Liver (tissue), 9 donors: ENCODE data around the gene OSBPL10. TPM values are rescaled to one million over a fixed set of nuclear protein-coding genes. Genes with fewer than 3 reads are reported as not detected.

Source experiments
- DNase-seq: peaks from one replicate; pipeline ENCODE4 v3.0.0-alpha.2; 2017; ENCODE audit warnings: low spot score
- H3K27ac ChIP-seq, 2 donors: one replicate each; pipeline ENCODE4 v1.7.0; 2013; ENCODE audit warnings: inconsistent platforms in 2 of 2, low read length in 2 of 2, control low read depth in 1 of 2, low read depth in 1 of 2, mild to moderate bottlenecking in 1 of 2
- H3K27me3 ChIP-seq, 4 donors: one replicate each; pipeline versions ENCODE4 v1.6.1 to v1.7.0; 2013; ENCODE audit warnings: low read length in 3 of 4, inconsistent platforms in 1 of 4, mild to moderate bottlenecking in 1 of 4, moderate library complexity in 1 of 4; ENCODE audit not compliant: control insufficient read depth in 4 of 4, insufficient read depth in 4 of 4
- H3K36me3 ChIP-seq, 4 donors: one replicate each; pipeline versions ENCODE4 v1.6.1 to v1.7.0; 2013; ENCODE audit warnings: low read length in 3 of 4, mild to moderate bottlenecking in 3 of 4, low read depth in 1 of 4, moderate library complexity in 1 of 4; ENCODE audit not compliant: control insufficient read depth in 4 of 4, insufficient read depth in 3 of 4
- H3K4me1 ChIP-seq, 4 donors: one replicate each; pipeline versions ENCODE4 v1.6.1 to v1.7.0; 2013; ENCODE audit warnings: low read length in 3 of 4, mild to moderate bottlenecking in 3 of 4, moderate library complexity in 1 of 4; ENCODE audit not compliant: control insufficient read depth in 4 of 4, insufficient read depth in 4 of 4
- H3K4me3 ChIP-seq, 3 donors: one replicate each; pipeline versions ENCODE4 v1.6.1 to v1.7.0; 2013; ENCODE audit warnings: low read length in 3 of 3, control low read depth in 1 of 3, low read depth in 1 of 3, mild to moderate bottlenecking in 1 of 3
- H3K9ac ChIP-seq, 2 donors: one replicate each; pipeline ENCODE4 v1.7.0; 2013; ENCODE audit warnings: low read length in 2 of 2, mild to moderate bottlenecking in 2 of 2, moderate library complexity in 2 of 2, control low read depth in 1 of 2, low read depth in 1 of 2
- H3K9me3 ChIP-seq, 4 donors: one replicate each; pipeline versions ENCODE4 v1.6.1 to v1.7.0; 2013; ENCODE audit warnings: low read length in 3 of 4; ENCODE audit not compliant: control insufficient read depth in 4 of 4
- ATF3 ChIP-seq: IDR thresholded peaks from 2 replicates; pipeline ENCODE4 v1.6.1; 2016; ENCODE audit warnings: antibody characterized with exemption
- CTCF ChIP-seq: fragments of 150-350 bp; IDR thresholded peaks from 2 replicates; pipeline ENCODE4 v1.5.1; 2017; ENCODE audit warnings: improper control_type of control experiment, low read depth, low read length; ENCODE audit not compliant: missing input control
- FOXA1 ChIP-seq: IDR thresholded peaks from 2 replicates; pipeline ENCODE4 v1.6.1; 2016; ENCODE audit warnings: antibody characterized with exemption
- GABPA ChIP-seq, 2 donors: IDR thresholded peaks in 1 of 2; conservative IDR thresholded peaks in 1 of 2; 2 replicates each; pipeline ENCODE4 v1.6.1; 2016; ENCODE audit warnings: antibody characterized with exemption in 2 of 2, mild to moderate bottlenecking in 1 of 2, moderate library complexity in 1 of 2
- HNF4A ChIP-seq, 2 donors: conservative IDR thresholded peaks; 2 replicates each; pipeline ENCODE4 v1.6.1; 2016; ENCODE audit warnings: antibody characterized with exemption in 2 of 2, mild to moderate bottlenecking in 2 of 2
- JUND ChIP-seq, 2 donors: IDR thresholded peaks; 2 replicates each; pipeline ENCODE4 v1.6.1; 2016; ENCODE audit warnings: antibody characterized with exemption in 2 of 2
- MAX ChIP-seq: IDR thresholded peaks from 2 replicates; pipeline ENCODE4 v1.6.1; 2016; ENCODE audit warnings: antibody characterized with exemption
- NR2F2 ChIP-seq: IDR thresholded peaks from 2 replicates; pipeline ENCODE4 v1.6.1; 2016; ENCODE audit warnings: antibody characterized with exemption
- RAD21 ChIP-seq, 2 donors: IDR thresholded peaks; 2 replicates each; pipeline ENCODE4 v1.6.1; 2016; ENCODE audit warnings: antibody characterized with exemption in 2 of 2, mild to moderate bottlenecking in 2 of 2
- REST ChIP-seq: IDR thresholded peaks from 2 replicates; pipeline ENCODE4 v1.6.1; 2016; ENCODE audit warnings: antibody characterized with exemption, mild to moderate bottlenecking
- RXRA ChIP-seq, 2 donors: IDR thresholded peaks; 2 replicates each; pipeline ENCODE4 v1.6.1; 2017 to 2018; ENCODE audit warnings: antibody characterized with exemption in 2 of 2, mild to moderate bottlenecking in 1 of 2
- SP1 ChIP-seq: IDR thresholded peaks from 2 replicates; pipeline ENCODE4 v1.6.1; 2018; ENCODE audit warnings: antibody characterized with exemption, mild to moderate bottlenecking
- TAF1 ChIP-seq: conservative IDR thresholded peaks from 2 replicates; pipeline ENCODE4 v1.6.1; 2016; ENCODE audit warnings: antibody characterized with exemption, mild to moderate bottlenecking
- ZBTB33 ChIP-seq: IDR thresholded peaks from 2 replicates; pipeline ENCODE4 v1.6.1; 2016; ENCODE audit warnings: antibody characterized with exemption
- whole genome bisulfite sequencing: extraction: QIAGEN DNeasy Blood & Tissue Kit; methylation state at CpG from one replicate; pipeline ENCODE4 v1.1.7; 2013; 5-methylcytosine and 5-hydroxymethylcytosine counted together
- polyA plus RNA-seq, 2 donors: library from polyadenylated mRNA; stranded (reverse) in 1 of 2; unstranded in 1 of 2; fragments of 200-250 nt in 1 of 2; fragments of >200 nt in 1 of 2; fragmentation: Nextera tagmentation in 1 of 2; extraction: Ambion mirVana in 1 of 2; gene quantifications; one replicate each; pipeline versions ENCODE4 v1.2.1 to v1.2.3, GENCODE V29; 2013 to 2015
- total RNA-seq, 2 donors: library from RNA; depleted of rRNA; stranded (reverse); fragments of >200 nt; gene quantifications; one replicate each; pipeline ENCODE4 v1.2.3, GENCODE V29; 2014
- donor health status: healthy.
- donor health status: healthy.
- donor health status: healthy.
- donor health status: healthy.
- donor health status: healthy.

Gene OSBPL10
- total and polyA plus RNA-seq, 4 donors, result 0.75 to 4.0 (median 1.7) TPM

GRCh38 chr3:31645256-31645655, 335.8 kb downstream of the OSBPL10 start:
- WGBS, result 96% methylated on average over 5 of the region's 5 CpGs
- H3K27me3 ChIP-seq, result no peaks in the 10 kb centered on the region
- no peaks in the 10 kb centered on the region for H3K36me3 ChIP-seq
- no peak overlapping the region for H3K4me3 ChIP-seq
- no peak for TF ChIP-seq REST
- TF ChIP-seq JUND (IDR thresholded peaks at IDR 0.05), result no peak
- no peak for TF ChIP-seq MAX
- no peak for TF ChIP-seq ATF3
- no peak for TF ChIP-seq CTCF
- no peak for TF ChIP-seq FOXA1
- no peak for TF ChIP-seq TAF1
- TF ChIP-seq GABPA (IDR thresholded peaks at IDR 0.05 in 1 of 2, conservative IDR thresholded peaks at IDR 0.05 in 1 of 2), result no peak
- TF ChIP-seq HNF4A (conservative IDR thresholded peaks at IDR 0.05), result no peak
- no peak for TF ChIP-seq SP1
- TF ChIP-seq NR2F2, result no peak
- no peak for TF ChIP-seq ZBTB33
- no peak for TF ChIP-seq RXRA (IDR thresholded peaks at IDR 0.05)
- H3K9ac ChIP-seq, result no peak overlapping the region
- DNase-seq, result no peak
- H3K4me1 ChIP-seq, result no peaks in the 10 kb centered on the region
- H3K9me3 ChIP-seq, result peaks cover 5 to 16% (median 8%) of the 10 kb centered on the region in 4 donors
- H3K27ac ChIP-seq, result no peak overlapping the region

GRCh38 chr3:31639828-31640227, 341.2 kb downstream of the OSBPL10 start:
- DNase-seq, result no peak
- Histone ChIP-seq H3K4me3 (no peak overlapping the region), H3K27me3 (no peaks in the 10 kb centered on the region), H3K9ac (no peak overlapping the region), H3K27ac (no peak overlapping the region), H3K9me3 (no peaks in the 10 kb centered on the region), H3K4me1 (no peaks in the 10 kb centered on the region), H3K36me3 (peaks cover 0 to 11% (median under 1%) of the 10 kb centered on the region in 4 donors)
- 77% methylated on average over 1 of the region's 1 CpG for WGBS
- TF ChIP-seq RAD21 (IDR thresholded peaks at IDR 0.05) (peak in 1 of 2 donors; percentile 25), CTCF (no peak)
